Stimulated activated naive CD4-positive, alpha-beta T cell treated with Interleukin-2 at 50 U/mL for 16 hours (primary cell): ENCODE measurements around the gene ANKRD30A.
"Not testable (repeated sequence)": the region's sequence is repeated elsewhere in the genome, so short reads cannot be mapped to it uniquely, and the experiment has no call there.

Experiments used
- DNase-seq: peaks from one replicate; lab custom pipeline; 2025; lab: John Stamatoyannopoulos, UW

The ANKRD30A gene

GRCh38 chr10:37125191-37125732 is at the start of gene ANKRD30A:
TSS of gene ANKRD30A (plus strand) at chr10:37125598. CDS start at chr10:37125788, 190 bp downstream.
- no peak for DNase-seq

GRCh38 chr10:37076083-37076482 is 49.3 kb upstream of the ANKRD30A start:
- not testable (repeated sequence) for DNase-seq

- DNase-seq = no peak
Measured at GRCh38 chr10:37095792-37096573, 29.4 kb upstream of the ANKRD30A start.

GRCh38 chr10:37101261-37101660 is 24.1 kb upstream of the ANKRD30A start:
- DNase-seq = no peak

- no peak for DNase-seq
Measured at GRCh38 chr10:37109000-37109399, 16.4 kb upstream of the ANKRD30A start.

GRCh38 chr10:37124532-37124931 is 866 bp upstream of the ANKRD30A start:
- DNase-seq = no peak

- no peak for DNase-seq
Measured at GRCh38 chr10:37125921-37126320, 523 bp downstream of the ANKRD30A start.

GRCh38 chr10:37146443-37146842 is 21.0 kb downstream of the ANKRD30A start:
- DNase-seq = no peak

GRCh38 chr10:37162430-37162829 is 37.0 kb downstream of the ANKRD30A start:
- DNase-seq = not testable (repeated sequence)

- DNase-seq = not testable (repeated sequence)
Measured at GRCh38 chr10:37171945-37172344, 46.5 kb downstream of the ANKRD30A start.

- DNase-seq = not testable (repeated sequence)
Measured at GRCh38 chr10:37178296-37178695, 52.9 kb downstream of the ANKRD30A start.

- not testable (repeated sequence) for DNase-seq
Measured at GRCh38 chr10:37182719-37183118, 57.3 kb downstream of the ANKRD30A start.

- no peak for DNase-seq
Measured at GRCh38 chr10:37206132-37206531, 80.7 kb downstream of the ANKRD30A start.

- DNase-seq = no peak
Measured at GRCh38 chr10:37220866-37221265, 95.5 kb downstream of the ANKRD30A start.

GRCh38 chr10:37222046-37222445 is 96.6 kb downstream of the ANKRD30A start:
- DNase-seq = no peak

GRCh38 chr10:37225163-37225562 is 99.8 kb downstream of the ANKRD30A start:
- no peak for DNase-seq

GRCh38 chr10:37226524-37226923 is 101.1 kb downstream of the ANKRD30A start:
- DNase-seq = no peak

GRCh38 chr10:37234692-37235091 is 109.3 kb downstream of the ANKRD30A start:
- DNase-seq = no peak

- DNase-seq = no peak
Measured at GRCh38 chr10:37236093-37236492, 110.7 kb downstream of the ANKRD30A start.

GRCh38 chr10:37240223-37240622 is 114.8 kb downstream of the ANKRD30A start:
- no peak for DNase-seq

GRCh38 chr10:37246637-37247036 is 121.2 kb downstream of the ANKRD30A start:
- DNase-seq = no peak

GRCh38 chr10:37255837-37256236 is 130.4 kb downstream of the ANKRD30A start:
- not testable (repeated sequence) for DNase-seq

GRCh38 chr10:37263304-37263703 is 137.9 kb downstream of the ANKRD30A start:
- no peak for DNase-seq

GRCh38 chr10:37268266-37268665 is 142.9 kb downstream of the ANKRD30A start:
- no peak for DNase-seq
